Hepatic stellate cell (primary cell): ENCODE measurements around the gene RBSN.

Experiments
- DNase-seq: peaks from one replicate; pipeline ENCODE4 v3.0.0; 2011; ENCODE audit warnings: low spot score

Gene RBSN

GRCh38 chr3:15099364-15100098 is 583 bp upstream of the RBSN start:
- no peak for DNase-seq

- DNase-seq = no peak
These were observed 1.1 kb downstream of the RBSN start for GRCh38 chr3:15097891-15098290.

- DNase-seq = no peak
These were observed 2.9 kb downstream of the RBSN start for GRCh38 chr3:15096046-15096445.

- no peak for DNase-seq
These were observed 4.6 kb downstream of the RBSN start for GRCh38 chr3:15094187-15094875.

GRCh38 chr3:15092686-15093085 is 6.3 kb downstream of the RBSN start:
- no peak for DNase-seq

- DNase-seq = no peak
These were observed 7.4 kb downstream of the RBSN start for GRCh38 chr3:15091575-15091974.

GRCh38 chr3:15089201-15089600 is 9.7 kb downstream of the RBSN start:
- DNase-seq = no peak

- no peak for DNase-seq
These were observed 12.2 kb downstream of the RBSN start for GRCh38 chr3:15086699-15087098.

GRCh38 chr3:15086263-15086662 is 12.7 kb downstream of the RBSN start:
- no peak for DNase-seq

GRCh38 chr3:15083252-15083651 is 15.7 kb downstream of the RBSN start:
- DNase-seq = no peak

- peak; percentile 14 for DNase-seq
These were observed 16.8 kb downstream of the RBSN start for GRCh38 chr3:15081960-15082664.

GRCh38 chr3:15079091-15079490 is 19.9 kb downstream of the RBSN start:
- DNase-seq = no peak

- no peak for DNase-seq
These were observed 24.4 kb downstream of the RBSN start for GRCh38 chr3:15074500-15074899.

- DNase-seq = no peak
These were observed 27.2 kb downstream of the RBSN start for GRCh38 chr3:15071699-15072098.

GRCh38 chr3:15069441-15069840 is 29.5 kb downstream of the RBSN start:
- DNase-seq = no peak

GRCh38 chr3:15066467-15066866 is 32.5 kb downstream of the RBSN start:
- DNase-seq = no peak

- DNase-seq = no peak
These were observed 33.4 kb downstream of the RBSN start for GRCh38 chr3:15065550-15066007.

- peak; percentile 98 for DNase-seq
These were observed 34.0 kb downstream of the RBSN start, which contains the start of gene MRPS25 for GRCh38 chr3:15064835-15065549. TSS of gene MRPS25 (minus strand) at chr3:15065315. CDS start at chr3:15065194, 121 bp downstream.

GRCh38 chr3:15064299-15064834 is 34.6 kb downstream of the RBSN start:
- DNase-seq = peak; percentile 56

GRCh38 chr3:15063656-15064286 is 35.2 kb downstream of the RBSN start:
- no peak for DNase-seq

GRCh38 chr3:15063238-15063637 is 35.7 kb downstream of the RBSN start:
- DNase-seq = no peak
